IPS-18c (cell line): ENCODE measurements around the gene MAPKAPK3.
"Not testable (repeated sequence)": the region's sequence is repeated elsewhere in the genome, so short reads cannot be mapped to it uniquely, and the experiment has no call there.

ENCODE experiments used
- H3K4me3 ChIP-seq: 2 replicates; pipeline ENCODE4 v1.7.0; 2013; ENCODE audit warnings: low read depth, mild to moderate bottlenecking, low read length, moderate library complexity; ENCODE audit not compliant: insufficient read depth
- H3K9me3 ChIP-seq: one replicate; pipeline ENCODE4 v1.6.1; 2013; ENCODE audit warnings: mild to moderate bottlenecking, low read length, moderate library complexity; ENCODE audit not compliant: control insufficient read depth, insufficient read depth

MAPKAPK3 gene

DNA sequence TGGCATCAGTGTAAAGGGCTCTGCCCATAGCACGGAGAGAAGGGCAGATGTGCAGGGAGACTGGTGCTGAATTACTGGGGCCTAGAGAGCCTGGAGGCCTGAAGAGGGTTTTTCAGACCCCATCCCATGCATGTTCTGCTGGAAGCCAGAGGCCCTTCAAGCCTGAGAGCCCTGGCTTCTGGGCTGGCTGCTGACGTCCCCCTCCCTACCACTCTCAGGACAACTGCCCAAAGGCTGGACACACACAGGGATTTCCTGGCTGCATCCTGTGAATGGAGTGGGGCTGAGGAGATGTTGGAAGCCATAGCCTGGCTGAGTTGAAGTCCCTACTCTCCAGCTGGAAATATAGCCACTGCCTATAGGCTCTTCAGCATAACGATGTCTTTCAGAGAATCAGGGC is 40.9 kb downstream of the MAPKAPK3 start:
- Histone ChIP-seq H3K4me3 (no peak overlapping the region), H3K9me3 (no peaks in the 10 kb centered on the region)

DNA sequence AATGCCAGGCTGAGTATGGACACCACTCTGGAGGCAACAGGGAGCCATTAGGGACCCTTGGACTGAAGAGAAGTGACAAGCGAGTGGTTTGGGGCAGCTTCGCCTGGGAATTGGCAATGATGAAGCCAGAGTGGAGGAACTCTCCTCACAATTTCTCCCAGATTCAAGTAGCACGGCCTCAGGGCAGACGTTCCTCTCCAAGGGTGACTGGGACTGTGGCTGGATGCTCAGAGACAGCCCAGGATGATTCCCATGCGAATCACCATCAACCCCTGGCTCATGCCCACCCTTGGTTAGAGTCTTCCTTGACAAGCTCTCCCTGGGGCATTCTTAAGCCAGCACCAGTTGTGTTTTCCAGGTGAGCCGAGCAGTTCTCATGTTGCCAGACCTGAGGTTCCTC is 41.5 kb downstream of the MAPKAPK3 start:
- Histone ChIP-seq H3K4me3 (no peak overlapping the region), H3K9me3 (no peaks in the 10 kb centered on the region)

DNA sequence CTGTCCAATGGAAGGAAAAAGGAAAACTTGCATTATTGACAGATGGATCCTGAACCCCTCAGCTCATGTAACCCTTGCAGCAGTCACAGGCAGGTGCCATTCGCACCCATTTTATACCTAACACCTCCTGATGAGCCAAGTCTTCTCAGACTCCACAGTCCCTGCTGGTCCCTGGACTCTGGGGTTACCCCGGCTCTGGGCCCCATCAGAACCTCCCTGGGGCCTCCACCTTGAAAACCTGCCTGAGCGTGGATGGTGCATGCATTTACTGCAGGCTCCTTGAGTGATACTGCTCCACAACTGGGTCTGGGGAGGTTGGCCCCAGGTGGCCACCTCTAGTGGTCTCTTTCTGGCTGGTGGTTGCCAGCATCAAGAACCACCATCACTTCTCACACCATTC is 41.9 kb downstream of the MAPKAPK3 start:
- Histone ChIP-seq H3K4me3 (no peak overlapping the region), H3K9me3 (no peaks in the 10 kb centered on the region)

DNA sequence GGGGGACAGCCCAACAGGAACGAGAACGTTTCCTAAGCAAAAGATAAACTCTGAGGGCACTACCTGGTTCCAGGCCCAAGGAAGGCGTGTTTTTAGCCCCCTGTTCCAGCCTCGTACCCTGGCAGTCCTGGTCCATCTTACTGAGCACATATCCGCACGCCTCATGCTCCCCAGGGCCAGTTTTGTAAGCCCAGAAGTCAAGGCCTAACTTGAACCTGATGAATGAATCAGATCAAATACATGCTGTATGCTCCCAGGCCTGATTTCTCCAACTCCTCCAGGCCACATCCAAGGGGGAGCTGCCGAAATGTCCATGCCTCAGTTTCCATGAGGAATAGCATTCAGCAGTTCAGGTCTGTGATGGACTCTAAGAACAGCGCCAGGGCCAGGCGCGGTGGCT is 43.4 kb downstream of the MAPKAPK3 start:
- Histone ChIP-seq H3K4me3 (no peak overlapping the region), H3K9me3 (no peaks in the 10 kb centered on the region)

DNA sequence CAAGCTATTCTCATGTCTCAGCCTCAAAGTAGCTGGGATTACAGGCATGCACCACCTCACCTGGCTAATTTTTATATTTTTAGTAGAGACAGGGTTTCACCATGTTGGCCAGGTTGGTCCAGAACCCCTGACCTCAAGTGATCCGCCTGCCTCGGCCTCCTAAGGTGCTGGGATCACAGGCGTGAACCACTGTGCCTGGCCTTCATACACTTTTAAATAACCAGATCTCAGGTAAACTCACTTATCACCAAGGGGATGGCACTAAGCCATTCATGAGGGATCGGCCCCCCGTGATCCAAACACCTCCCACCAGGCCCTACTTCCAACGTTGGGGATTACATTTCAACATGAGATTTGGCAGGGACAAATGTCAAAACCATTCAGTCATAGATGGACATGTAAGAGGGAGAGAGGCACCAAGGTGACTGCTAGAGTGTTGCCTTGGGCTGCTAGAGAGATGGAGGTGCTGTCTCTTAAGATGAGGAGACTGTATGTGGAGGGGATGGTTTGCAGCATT is 44.4 kb downstream of the MAPKAPK3 start:
- no peaks in the 10 kb centered on the region for H3K9me3 ChIP-seq
- H3K4me3 ChIP-seq = no peak overlapping the region

DNA sequence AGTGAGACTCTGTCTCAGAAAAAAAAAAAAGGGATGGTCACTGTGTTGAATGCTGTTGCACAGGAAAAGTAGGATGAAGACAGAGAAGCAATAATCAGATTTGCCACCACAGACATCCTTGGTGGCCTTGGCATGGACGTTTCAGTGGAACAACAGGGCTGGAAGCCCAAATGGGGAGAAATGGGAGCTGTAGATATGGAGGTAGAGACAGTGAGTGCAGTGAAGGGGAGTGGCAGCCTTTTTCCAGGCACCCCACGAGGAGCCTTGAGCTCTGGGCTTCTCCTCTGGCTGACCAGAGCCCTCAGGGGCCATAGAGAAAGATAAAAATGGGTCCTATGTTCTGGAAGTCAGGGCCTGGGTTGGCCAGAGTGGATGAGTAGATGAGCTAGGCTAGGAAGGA is 45.5 kb downstream of the MAPKAPK3 start:
- Histone ChIP-seq H3K4me3 (no peak overlapping the region), H3K9me3 (no peaks in the 10 kb centered on the region)

DNA sequence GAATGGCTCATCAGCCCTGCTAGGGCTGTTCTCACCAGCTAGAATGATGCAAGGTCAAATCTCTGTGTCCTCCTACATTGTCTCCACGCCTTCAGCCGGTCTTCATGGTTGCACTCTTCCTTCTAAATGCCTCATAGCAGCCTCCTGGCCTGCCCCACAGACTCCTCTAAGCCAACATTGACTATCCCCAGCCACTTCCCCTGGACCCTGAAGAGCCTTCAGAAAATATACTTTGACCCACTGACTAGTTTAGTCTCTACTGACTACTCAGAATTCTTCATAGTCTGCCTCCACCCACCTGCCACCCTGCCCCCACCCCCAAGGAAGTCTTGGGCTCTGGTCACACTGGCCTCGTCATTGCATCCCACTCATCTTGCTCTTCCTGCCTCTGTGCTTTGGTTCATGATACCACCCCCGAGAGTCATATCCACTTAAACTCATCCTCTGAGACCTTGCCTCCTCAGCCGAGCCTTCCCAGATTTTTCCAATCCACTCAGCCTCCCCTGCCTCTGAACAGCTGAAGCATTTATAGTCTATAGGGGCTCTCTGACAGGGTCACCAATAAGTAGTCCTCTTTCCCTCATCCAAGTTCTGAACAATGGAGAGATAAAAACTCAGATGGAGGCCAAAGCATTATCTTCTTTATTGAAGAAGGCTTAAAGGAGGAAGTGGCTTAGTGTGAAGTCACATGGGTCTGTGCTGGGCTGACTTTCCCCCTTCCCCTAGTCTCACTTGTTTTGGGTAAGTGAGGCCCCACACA is 48.3 kb downstream of the MAPKAPK3 start:
- H3K4me3 ChIP-seq = no peak overlapping the region
- no peaks in the 10 kb centered on the region for H3K9me3 ChIP-seq

DNA sequence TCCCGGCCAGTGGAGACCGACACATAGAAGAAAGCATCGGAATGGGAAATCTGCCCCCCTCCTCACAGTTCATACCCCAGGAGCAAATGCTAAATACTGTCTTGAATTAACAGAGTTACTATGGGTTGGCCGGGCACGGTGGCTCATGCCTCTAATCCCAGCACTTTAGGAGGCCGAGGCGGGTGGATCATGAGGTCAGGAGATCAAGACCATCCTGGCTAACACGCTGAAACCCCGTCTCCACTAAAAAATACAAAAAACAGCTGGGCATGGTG is 48.8 kb downstream of the MAPKAPK3 start:
- H3K4me3 ChIP-seq, H3K9me3 ChIP-seq: not testable (repeated sequence)

- no peaks in the 10 kb centered on the region for H3K9me3 ChIP-seq
- no peak overlapping the region for H3K4me3 ChIP-seq
Measured at GRCh38 chr3:50666837-50667236, 49.9 kb downstream of the MAPKAPK3 start.

GRCh38 chr3:50671331-50671730 is 54.4 kb downstream of the MAPKAPK3 start:
- H3K4me3 ChIP-seq = no peak overlapping the region
- H3K9me3 ChIP-seq = no peaks in the 10 kb centered on the region

- no peaks in the 10 kb centered on the region for H3K9me3 ChIP-seq
- H3K4me3 ChIP-seq = no peak overlapping the region
Measured at GRCh38 chr3:50672656-50673055, 55.7 kb downstream of the MAPKAPK3 start.

DNA sequence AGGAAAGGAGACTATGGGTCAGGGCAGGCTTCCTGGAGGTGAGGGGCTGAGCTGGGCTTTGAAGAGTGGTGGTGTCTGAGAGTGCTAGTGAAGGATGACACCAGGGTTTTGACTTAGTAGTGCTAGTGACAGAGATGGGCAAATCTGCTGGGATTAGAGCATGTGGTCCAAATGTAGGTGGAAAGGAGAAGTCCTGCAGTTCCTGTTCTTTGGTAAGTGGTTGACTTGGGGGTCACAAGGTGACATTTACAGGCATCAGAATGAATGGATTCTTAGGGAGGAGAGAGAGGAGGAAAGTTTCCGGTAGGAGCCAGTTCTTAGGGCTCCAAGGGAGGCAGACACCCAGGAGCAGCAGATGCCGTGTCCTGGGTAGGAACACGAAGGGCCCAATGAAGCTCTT is 57.0 kb downstream of the MAPKAPK3 start:
- Histone ChIP-seq H3K9me3 (no peaks in the 10 kb centered on the region), H3K4me3 (peak overlapping the region; percentile 77; the same call in 1 of the 2 replicates)

DNA sequence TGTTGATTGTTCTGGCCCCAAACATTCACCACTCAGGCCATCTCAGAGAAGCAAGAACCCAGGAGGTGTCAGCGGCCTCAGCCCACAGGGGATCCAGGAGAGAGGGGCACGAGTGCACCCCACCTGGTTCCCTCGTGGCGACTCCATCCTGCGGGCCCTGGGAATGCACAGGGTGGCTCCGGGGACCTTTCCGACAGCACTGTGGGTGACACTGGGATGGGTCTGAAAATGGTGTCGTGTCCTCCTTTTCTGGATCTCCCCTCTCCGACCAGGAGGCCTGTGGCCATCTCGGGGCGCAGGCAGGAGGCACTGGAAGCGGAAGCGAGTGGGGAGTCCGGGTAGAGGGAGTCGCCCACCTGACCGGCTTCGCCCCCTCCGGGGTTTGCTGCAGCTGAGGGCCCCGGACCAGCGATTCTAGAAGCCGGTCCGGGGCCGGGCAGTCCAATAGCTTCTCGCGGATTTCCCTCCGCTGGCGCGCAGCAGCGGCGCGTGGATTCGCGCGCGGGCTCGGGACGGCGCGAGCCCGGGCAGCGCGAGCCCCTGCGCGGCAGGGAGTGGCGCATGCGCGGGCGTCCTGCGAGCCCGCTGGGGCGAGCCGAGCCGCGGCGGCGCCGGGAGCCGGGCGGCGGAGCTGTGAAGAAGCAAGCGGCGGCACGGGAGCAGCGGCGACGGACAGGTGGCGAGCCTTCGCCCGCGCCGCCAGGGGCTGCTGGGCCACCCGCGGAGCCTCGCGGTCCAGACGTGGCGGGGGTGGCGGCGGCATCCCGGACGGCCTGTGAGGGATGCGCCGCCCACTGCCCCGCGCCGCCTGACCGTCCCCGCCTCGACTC is 57.6 kb downstream of the MAPKAPK3 start, which contains the start of gene DOCK3:
Gene DOCK3, plus strand, starts transcription at position 579 of the 830 bp plus-strand sequence. CDS start 337 bp downstream, outside the sequence.
- Histone ChIP-seq H3K4me3 (peak within 1 kb of the TSS; percentile 77), H3K9me3 (no peaks in the 10 kb centered on the region)

- no peaks in the 10 kb centered on the region for H3K9me3 ChIP-seq
- peak overlapping the region; percentile 77 for H3K4me3 ChIP-seq
Measured at GRCh38 chr3:50675179-50676030, 58.5 kb downstream of the MAPKAPK3 start.

GRCh38 chr3:50676031-50676705 is 59.2 kb downstream of the MAPKAPK3 start:
- peak overlapping the region; percentile 29; the same call in 1 of the 2 replicates for H3K4me3 ChIP-seq
- no peaks in the 10 kb centered on the region for H3K9me3 ChIP-seq

DNA sequence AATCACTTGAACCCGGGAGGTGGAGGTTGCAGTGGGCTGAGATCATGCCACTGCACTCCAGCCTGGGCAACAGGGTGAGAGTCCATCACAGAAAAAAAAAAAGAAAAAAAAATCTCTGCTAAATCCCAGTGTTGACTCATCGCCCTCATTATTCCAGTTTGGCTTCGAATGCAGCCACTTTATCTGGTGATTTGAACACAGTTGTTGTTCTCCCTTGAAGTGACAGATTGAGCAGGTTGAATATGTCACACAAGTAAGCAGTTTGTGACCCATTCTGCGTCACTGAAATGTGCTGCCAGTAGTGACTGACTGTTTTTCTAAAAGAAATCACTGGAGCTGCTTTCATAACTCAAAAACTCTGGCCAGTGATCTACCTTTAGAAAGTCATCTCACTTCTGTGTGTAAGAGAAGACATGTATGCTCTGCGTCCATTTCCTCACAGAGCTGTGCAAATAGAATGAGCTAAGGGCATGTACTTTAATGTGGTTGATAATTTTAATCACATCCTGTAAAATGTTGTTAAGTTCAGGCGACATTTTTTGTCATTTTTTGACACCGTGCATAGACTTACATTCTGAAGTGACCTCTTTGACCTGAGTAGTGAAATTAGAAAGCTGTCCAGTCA is 70.3 kb downstream of the MAPKAPK3 start:
- Histone ChIP-seq H3K4me3 (no peak overlapping the region), H3K9me3 (no peaks in the 10 kb centered on the region)
